Measurements from ENCODE around the gene HERC6. TPM values are rescaled to one million over a fixed set of nuclear protein-coding genes. Genes with fewer than 3 reads are reported as not detected.
"Not testable (repeated sequence)": the region's sequence is repeated elsewhere in the genome, so short reads cannot be mapped to it uniquely, and the experiment has no call there.

HERC6 gene
- total RNA-seq, 1 donor from 2014 or later = 21.1 TPM

- Mint-ChIP-seq H3K4me3 (no peak overlapping the region), H3K9me3 (peaks cover 55% of the 10 kb centered on the region), H3K36me3 (peaks cover 4% of the 10 kb centered on the region), H3K27ac (no peak overlapping the region), H3K27me3 (ENCODE audit: low read depth) (no peaks in the 10 kb centered on the region), H3K4me1 (no peaks in the 10 kb centered on the region)
- no peak for TF ChIP-seq CTCF (IDR thresholded peaks at IDR 0.05; ENCODE audit: unreplicated experiment)
- DNase-seq (ENCODE audit: low spot score in 2 of 2, unreplicated experiment in 2 of 2) = no peak
These were observed 19.1 kb upstream of the HERC6 start for GRCh38 chr4:88359558-88359957.

GRCh38 chr4:88360256-88360655, 18.4 kb upstream of the HERC6 start:
- peaks cover 2% of the 10 kb centered on the region for H3K36me3 Mint-ChIP-seq
- no peak overlapping the region for H3K27ac Mint-ChIP-seq
- TF ChIP-seq CTCF (IDR thresholded peaks at IDR 0.05; ENCODE audit: unreplicated experiment) = no peak
- H3K27me3 Mint-ChIP-seq (ENCODE audit: low read depth) = no peaks in the 10 kb centered on the region
- H3K4me3 Mint-ChIP-seq = no peak overlapping the region
- DNase-seq (ENCODE audit: low spot score in 2 of 2, unreplicated experiment in 2 of 2) = no peak
- peaks cover 57% of the 10 kb centered on the region for H3K9me3 Mint-ChIP-seq
- no peaks in the 10 kb centered on the region for H3K4me1 Mint-ChIP-seq

- Mint-ChIP-seq H3K27me3 (ENCODE audit: low read depth) (no peaks in the 10 kb centered on the region), H3K36me3 (peaks cover 2% of the 10 kb centered on the region), H3K27ac (no peak overlapping the region), H3K4me1 (no peaks in the 10 kb centered on the region), H3K9me3 (peaks cover 57% of the 10 kb centered on the region), H3K4me3 (no peak overlapping the region)
- no peak for DNase-seq (ENCODE audit: low spot score in 2 of 2, unreplicated experiment in 2 of 2)
- TF ChIP-seq CTCF (IDR thresholded peaks at IDR 0.05; ENCODE audit: unreplicated experiment) = no peak
These were observed 17.9 kb upstream of the HERC6 start for GRCh38 chr4:88360791-88361190.

GRCh38 chr4:88361217-88361773, 17.4 kb upstream of the HERC6 start:
- DNase-seq (ENCODE audit: low spot score in 2 of 2, unreplicated experiment in 2 of 2); H3K4me1 Mint-ChIP-seq; H3K4me3 Mint-ChIP-seq; H3K27ac Mint-ChIP-seq; H3K27me3 Mint-ChIP-seq (ENCODE audit: low read depth); H3K36me3 Mint-ChIP-seq: not testable (repeated sequence)
- peaks cover 53% of the 10 kb centered on the region for H3K9me3 Mint-ChIP-seq

- Mint-ChIP-seq H3K27me3 (ENCODE audit: low read depth) (no peaks in the 10 kb centered on the region), H3K27ac (no peak overlapping the region), H3K36me3 (peaks cover under 1% of the 10 kb centered on the region), H3K4me1 (no peaks in the 10 kb centered on the region), H3K4me3 (no peak overlapping the region), H3K9me3 (peaks cover 21% of the 10 kb centered on the region)
- TF ChIP-seq CTCF (IDR thresholded peaks at IDR 0.05; ENCODE audit: unreplicated experiment) = no peak
- DNase-seq (ENCODE audit: low spot score in 2 of 2, unreplicated experiment in 2 of 2) = no peak
These were observed 12.2 kb upstream of the HERC6 start for GRCh38 chr4:88366460-88366859.

- H3K9me3 Mint-ChIP-seq = peaks cover 11% of the 10 kb centered on the region
- H3K27me3 Mint-ChIP-seq (ENCODE audit: low read depth) = no peaks in the 10 kb centered on the region
- no peaks in the 10 kb centered on the region for H3K4me1 Mint-ChIP-seq
- no peak overlapping the region for H3K4me3 Mint-ChIP-seq
- H3K36me3 Mint-ChIP-seq = no peaks in the 10 kb centered on the region
- no peak overlapping the region for H3K27ac Mint-ChIP-seq
- TF ChIP-seq CTCF (IDR thresholded peaks at IDR 0.05; ENCODE audit: unreplicated experiment) = no peak
- DNase-seq (ENCODE audit: low spot score in 2 of 2, unreplicated experiment in 2 of 2) = no peak
These were observed 10.8 kb upstream of the HERC6 start for GRCh38 chr4:88367826-88368225.

All from mesothelial cell of epicardium (in vitro differentiated cells).